ENCODE data around the gene TMEM115. TPM values are rescaled to one million over a fixed set of nuclear protein-coding genes. Genes with fewer than 3 reads are reported as not detected.

The TMEM115 gene
- total and polyA plus RNA-seq, 9 of the 15 experiments (the other 6 are each of a cell fraction or from before 2014, with no cell fraction given): 1.6 to 26.9 (median 14.1) TPM

DNA sequence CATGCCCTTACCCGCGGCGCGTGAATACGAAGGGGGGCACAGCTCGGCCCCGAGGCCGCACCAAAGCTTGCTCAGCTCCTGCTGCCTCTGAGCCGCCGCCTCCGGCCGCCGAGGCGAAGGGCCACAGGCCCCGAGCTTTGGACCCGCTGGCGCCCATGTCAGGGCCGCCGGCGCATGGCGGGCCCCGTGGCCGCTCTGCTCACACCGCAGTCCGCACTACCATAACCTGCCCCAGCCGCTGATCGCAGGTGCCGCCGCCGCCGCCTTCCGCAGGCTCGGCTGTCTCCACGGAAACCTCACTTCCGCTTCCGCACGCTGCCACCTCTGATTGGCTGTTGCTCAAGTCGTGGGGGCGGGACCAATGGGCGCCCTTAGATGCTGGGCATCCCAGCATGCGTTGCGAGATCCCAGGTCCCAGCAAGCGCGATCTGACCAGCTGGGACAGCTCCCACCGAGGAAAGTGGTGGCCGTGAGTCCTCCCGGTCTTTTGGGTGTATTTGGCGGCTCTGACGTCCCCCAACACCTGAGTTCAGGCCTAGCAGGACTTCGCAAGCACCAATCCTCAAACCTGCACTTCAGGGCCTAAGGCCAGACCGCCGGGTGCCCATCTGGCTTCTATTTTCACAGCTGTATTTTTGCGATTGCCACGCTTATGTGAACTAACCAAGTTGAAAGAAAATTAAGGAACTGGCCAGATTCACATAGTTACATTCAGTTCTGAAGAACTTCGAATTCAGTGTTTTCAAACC, 31.2 kb downstream of the TMEM115 start, which contains the start of gene TUSC2 (continued):
- TF ChIP-seq YY1 (IDR thresholded peaks at IDR 0.05; ENCODE audit: borderline replicate concordance in 1 of 3, control insufficient read depth in 1 of 3, extremely low read depth in 1 of 3, insufficient read depth in 3 of 3, insufficient read length in 1 of 3, insufficient replicate concordance in 2 of 3, low read depth in 1 of 3, low read length in 2 of 3): peak in 1 of 3 experiments; percentile 41
- TF ChIP-seq ZFP30 (CRISPR knock-in tag; IDR thresholded peaks at IDR 0.05; ENCODE audit: borderline replicate concordance): no peak
- TF ChIP-seq, protein P1, sequence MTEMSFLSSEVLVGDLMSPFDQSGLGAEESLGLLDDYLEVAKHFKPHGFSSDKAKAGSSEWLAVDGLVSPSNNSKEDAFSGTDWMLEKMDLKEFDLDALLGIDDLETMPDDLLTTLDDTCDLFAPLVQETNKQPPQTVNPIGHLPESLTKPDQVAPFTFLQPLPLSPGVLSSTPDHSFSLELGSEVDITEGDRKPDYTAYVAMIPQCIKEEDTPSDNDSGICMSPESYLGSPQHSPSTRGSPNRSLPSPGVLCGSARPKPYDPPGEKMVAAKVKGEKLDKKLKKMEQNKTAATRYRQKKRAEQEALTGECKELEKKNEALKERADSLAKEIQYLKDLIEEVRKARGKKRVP (CRISPR knock-in tag; IDR thresholded peaks at IDR 0.05): no peak
- no peak for TF ChIP-seq ZNF699 (CRISPR knock-in tag; IDR thresholded peaks at IDR 0.05; ENCODE audit: insufficient replicate concordance)
- TF ChIP-seq ARHGAP35 (IDR thresholded peaks at IDR 0.05; ENCODE audit: partially characterized antibody): no peak
- no peak for TF ChIP-seq TAF7 (tag; IDR thresholded peaks at IDR 0.05)
- no peak for TF ChIP-seq DIDO1 (tag; IDR thresholded peaks at IDR 0.05; ENCODE audit: low read depth)
- TF ChIP-seq ZNF707 (CRISPR knock-in tag; conservative IDR thresholded peaks at IDR 0.05): no peak
- TF ChIP-seq ZNF785 (CRISPR knock-in tag; IDR thresholded peaks at IDR 0.05): no peak
- TF ChIP-seq STAT5A (IDR thresholded peaks at IDR 0.05; ENCODE audit: borderline replicate concordance, low read length): no peak
- TF ChIP-seq CREB1 (IDR thresholded peaks at IDR 0.05): peak; percentile 70
- TF ChIP-seq CREB1 (CRISPR knock-in tag; IDR thresholded peaks at IDR 0.05): peak; percentile 85
- no peak; the same call in 1 of the 2 replicates for TF ChIP-seq E2F1 (CRISPR knock-in tag; IDR thresholded peaks at IDR 0.05)
- TF ChIP-seq KLF10 (CRISPR knock-in tag; IDR thresholded peaks at IDR 0.05): no peak
- no peak for TF ChIP-seq ZMIZ1 (IDR thresholded peaks at IDR 0.05; ENCODE audit: low read depth in 2 of 2, low read length in 2 of 2)
- TF ChIP-seq SRSF1 (IDR thresholded peaks at IDR 0.05; ENCODE audit: low read depth, low read length): 0 out of 2 replicates have a peak, but pooled peaks have one; percentile 36
- TF ChIP-seq, protein P2, sequence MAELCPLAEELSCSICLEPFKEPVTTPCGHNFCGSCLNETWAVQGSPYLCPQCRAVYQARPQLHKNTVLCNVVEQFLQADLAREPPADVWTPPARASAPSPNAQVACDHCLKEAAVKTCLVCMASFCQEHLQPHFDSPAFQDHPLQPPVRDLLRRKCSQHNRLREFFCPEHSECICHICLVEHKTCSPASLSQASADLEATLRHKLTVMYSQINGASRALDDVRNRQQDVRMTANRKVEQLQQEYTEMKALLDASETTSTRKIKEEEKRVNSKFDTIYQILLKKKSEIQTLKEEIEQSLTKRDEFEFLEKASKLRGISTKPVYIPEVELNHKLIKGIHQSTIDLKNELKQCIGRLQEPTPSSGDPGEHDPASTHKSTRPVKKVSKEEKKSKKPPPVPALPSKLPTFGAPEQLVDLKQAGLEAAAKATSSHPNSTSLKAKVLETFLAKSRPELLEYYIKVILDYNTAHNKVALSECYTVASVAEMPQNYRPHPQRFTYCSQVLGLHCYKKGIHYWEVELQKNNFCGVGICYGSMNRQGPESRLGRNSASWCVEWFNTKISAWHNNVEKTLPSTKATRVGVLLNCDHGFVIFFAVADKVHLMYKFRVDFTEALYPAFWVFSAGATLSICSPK (IDR thresholded peaks at IDR 0.05; ENCODE audit: borderline replicate concordance): no peak
- no peak for TF ChIP-seq ZFP36 (IDR thresholded peaks at IDR 0.05; ENCODE audit: low read depth, low read length, partially characterized antibody)
- no peak for TF ChIP-seq HDAC3 (IDR thresholded peaks at IDR 0.05; ENCODE audit: borderline replicate concordance, partially characterized antibody)
- no peak for TF ChIP-seq SRSF7 (optimal IDR thresholded peaks at IDR 0.05; ENCODE audit: low read depth, low read length)
